Activated CD4-positive, alpha-beta memory T cell treated with anti-CD3 and anti-CD28 coated beads for 36 hours (primary cell): ENCODE data around the gene MYLK4. TPM values are rescaled to one million over a fixed set of nuclear protein-coding genes. Genes with fewer than 3 reads are reported as not detected.

ENCODE experiments used
- CTCF ChIA-PET: fragments of 350-600 bp; sonication (Branson Sonifier 250); formaldehyde crosslinking; loops from one replicate; lab custom pipeline; 2021; ENCODE audit warnings: antibody characterized with exemption, inconsistent platforms; lab: Charles Lee
- POLR2A ChIA-PET: fragments of 350-600 bp; sonication (Branson Sonifier 250); formaldehyde crosslinking; loops from one replicate; lab custom pipeline; 2021; ENCODE audit warnings: antibody characterized with exemption; lab: Charles Lee
- DNase-seq: peaks from one replicate; pipeline ENCODE4 v3.0.0-alpha.2; 2020
- H3K27ac Mint-ChIP-seq: one replicate; pipeline ENCODE4 v1.8.0; 2021; ENCODE audit warnings: mixed read lengths
- H3K27me3 Mint-ChIP-seq: one replicate; pipeline ENCODE4 v1.8.0; 2021; ENCODE audit warnings: mixed read lengths
- H3K36me3 Mint-ChIP-seq: one replicate; pipeline ENCODE4 v1.8.0; 2021; ENCODE audit warnings: mixed read lengths
- H3K4me1 Mint-ChIP-seq: one replicate; pipeline ENCODE4 v1.8.0; 2021; ENCODE audit warnings: low read depth, mixed read lengths
- H3K4me3 Mint-ChIP-seq: one replicate; pipeline ENCODE4 v1.8.0; 2021; ENCODE audit warnings: mild to moderate bottlenecking, mixed read lengths
- H3K9me3 Mint-ChIP-seq: one replicate; pipeline ENCODE4 v1.8.0; 2021; ENCODE audit warnings: mixed read lengths
- intact Hi-C: fragments of 100-400 bp; cut with micrococcal nuclease; formaldehyde crosslinking; loops from one replicate; pipeline ENCODE4 v1.15.1; 2023
- total RNA-seq, 2 experiments: library from RNA; stranded (reverse); gene quantifications; one replicate each; pipeline ENCODE4 v1.2.3, GENCODE V29; 2021

Gene MYLK4
- total RNA-seq, 2 experiments from 2014 or later: 0.05 to 0.07 TPM

DNA sequence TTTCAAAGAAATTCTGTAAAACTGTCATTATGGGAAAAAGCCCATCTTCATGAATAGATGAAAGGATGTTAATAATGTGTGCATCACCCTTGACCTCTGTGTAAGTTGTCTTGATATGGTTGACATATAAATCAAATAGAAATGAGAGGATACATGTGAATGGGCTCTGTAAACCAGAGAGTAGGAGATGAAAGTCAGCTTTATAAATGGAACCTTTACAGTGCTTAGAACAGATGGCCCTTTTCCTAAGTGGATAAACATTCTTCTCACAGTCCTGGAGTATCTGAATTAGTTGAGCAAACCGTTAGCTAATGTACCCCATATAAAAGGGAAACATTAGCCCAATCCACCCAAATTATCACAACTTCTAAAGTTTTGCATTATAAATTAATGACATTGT is 57.5 kb downstream of the MYLK4 start:
- no peak overlapping the region for H3K4me3 Mint-ChIP-seq
- H3K9me3 Mint-ChIP-seq: no peaks in the 10 kb centered on the region
- H3K27me3 Mint-ChIP-seq: peaks cover 1% of the 10 kb centered on the region
- H3K4me1 Mint-ChIP-seq: no peaks in the 10 kb centered on the region
- DNase-seq: no peak
- intact Hi-C loops: loop anchor here (5.0 kb wide), 1 partner anchor 59 kb away; the partner anchor contains the start of gene MYLK4
- no peaks in the 10 kb centered on the region for H3K36me3 Mint-ChIP-seq
- ChIA-PET POLR2A (no interaction called here), CTCF (interaction anchor here (0.8 kb wide), 1 partner anchor 57 kb away, joined by 3 read pairs; no protein-coding TSS in a partner anchor)
- H3K27ac Mint-ChIP-seq: no peak overlapping the region

DNA sequence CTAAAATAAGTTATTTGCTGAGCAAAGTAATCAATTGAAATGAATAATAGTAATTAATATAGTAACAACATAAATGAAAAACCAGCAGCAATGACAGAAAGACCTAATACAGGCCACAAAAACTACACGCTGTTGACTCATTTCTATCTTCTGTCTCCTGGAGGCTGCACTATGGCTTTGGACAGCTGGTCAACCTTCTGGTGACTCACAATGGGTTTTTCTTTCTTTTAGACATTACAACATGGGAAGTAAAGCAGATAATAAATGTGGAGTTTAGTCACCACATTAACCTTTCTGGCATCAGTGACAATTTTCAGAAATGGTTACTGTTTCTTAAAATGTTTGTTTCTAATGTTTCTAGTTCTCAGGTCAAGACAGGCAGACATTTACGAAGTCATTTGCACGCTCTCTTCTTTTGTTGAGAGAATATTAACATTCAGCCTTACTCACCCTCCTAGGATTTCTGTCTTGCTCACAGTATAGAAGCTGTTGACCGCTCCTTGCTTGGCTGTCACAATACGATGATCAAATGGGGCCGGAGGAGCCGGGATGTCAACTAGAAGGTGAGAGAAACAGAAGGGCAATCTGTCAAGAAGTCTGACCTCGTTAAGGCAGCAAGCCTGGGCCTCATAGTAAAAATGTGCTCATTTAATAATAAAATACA is 62.2 kb downstream of the MYLK4 start:
- intact Hi-C loops: no loop called here
- ChIA-PET CTCF (no interaction called here), POLR2A (no interaction called here)
- no peaks in the 10 kb centered on the region for H3K4me1 Mint-ChIP-seq
- no peaks in the 10 kb centered on the region for H3K9me3 Mint-ChIP-seq
- H3K27me3 Mint-ChIP-seq: no peaks in the 10 kb centered on the region
- no peak overlapping the region for H3K4me3 Mint-ChIP-seq
- no peak overlapping the region for H3K27ac Mint-ChIP-seq
- DNase-seq: no peak
- no peaks in the 10 kb centered on the region for H3K36me3 Mint-ChIP-seq

DNA sequence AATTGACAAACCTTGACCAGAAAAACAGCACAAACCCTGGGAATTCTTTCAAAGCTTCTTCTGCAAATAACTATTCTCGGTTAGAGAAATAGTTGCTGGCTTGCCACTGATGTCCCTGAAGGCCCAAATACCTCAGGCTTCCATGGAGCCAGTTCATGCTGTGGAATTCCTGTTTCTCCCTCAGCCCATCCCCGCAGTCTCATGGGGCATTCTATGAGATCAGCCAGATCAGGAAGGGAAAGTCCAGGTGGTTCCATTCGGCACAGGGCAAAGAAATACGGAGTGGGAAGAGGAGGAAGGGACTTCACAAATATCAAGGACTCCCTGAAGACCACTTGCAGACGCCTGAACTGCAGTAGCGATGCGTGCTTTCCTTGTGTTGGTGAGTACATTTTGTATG is 63.3 kb downstream of the MYLK4 start:
- H3K9me3 Mint-ChIP-seq: no peaks in the 10 kb centered on the region
- H3K4me1 Mint-ChIP-seq: no peaks in the 10 kb centered on the region
- no peak overlapping the region for H3K27ac Mint-ChIP-seq
- CTCF ChIA-PET: no interaction called here
- intact Hi-C loops: no loop called here
- H3K4me3 Mint-ChIP-seq: no peak overlapping the region
- DNase-seq: no peak
- POLR2A ChIA-PET: no interaction called here
- H3K27me3 Mint-ChIP-seq: no peaks in the 10 kb centered on the region
- H3K36me3 Mint-ChIP-seq: no peaks in the 10 kb centered on the region

- Mint-ChIP-seq H3K27me3 (no peaks in the 10 kb centered on the region), H3K9me3 (no peaks in the 10 kb centered on the region), H3K27ac (no peak overlapping the region), H3K4me3 (no peak overlapping the region), H3K36me3 (no peaks in the 10 kb centered on the region), H3K4me1 (no peaks in the 10 kb centered on the region)
- CTCF ChIA-PET: no interaction called here
- POLR2A ChIA-PET: no interaction called here
- intact Hi-C loops: no loop called here
- no peak for DNase-seq
These were observed 64.2 kb downstream of the MYLK4 start for GRCh38 chr6:2686515-2686914.

DNA sequence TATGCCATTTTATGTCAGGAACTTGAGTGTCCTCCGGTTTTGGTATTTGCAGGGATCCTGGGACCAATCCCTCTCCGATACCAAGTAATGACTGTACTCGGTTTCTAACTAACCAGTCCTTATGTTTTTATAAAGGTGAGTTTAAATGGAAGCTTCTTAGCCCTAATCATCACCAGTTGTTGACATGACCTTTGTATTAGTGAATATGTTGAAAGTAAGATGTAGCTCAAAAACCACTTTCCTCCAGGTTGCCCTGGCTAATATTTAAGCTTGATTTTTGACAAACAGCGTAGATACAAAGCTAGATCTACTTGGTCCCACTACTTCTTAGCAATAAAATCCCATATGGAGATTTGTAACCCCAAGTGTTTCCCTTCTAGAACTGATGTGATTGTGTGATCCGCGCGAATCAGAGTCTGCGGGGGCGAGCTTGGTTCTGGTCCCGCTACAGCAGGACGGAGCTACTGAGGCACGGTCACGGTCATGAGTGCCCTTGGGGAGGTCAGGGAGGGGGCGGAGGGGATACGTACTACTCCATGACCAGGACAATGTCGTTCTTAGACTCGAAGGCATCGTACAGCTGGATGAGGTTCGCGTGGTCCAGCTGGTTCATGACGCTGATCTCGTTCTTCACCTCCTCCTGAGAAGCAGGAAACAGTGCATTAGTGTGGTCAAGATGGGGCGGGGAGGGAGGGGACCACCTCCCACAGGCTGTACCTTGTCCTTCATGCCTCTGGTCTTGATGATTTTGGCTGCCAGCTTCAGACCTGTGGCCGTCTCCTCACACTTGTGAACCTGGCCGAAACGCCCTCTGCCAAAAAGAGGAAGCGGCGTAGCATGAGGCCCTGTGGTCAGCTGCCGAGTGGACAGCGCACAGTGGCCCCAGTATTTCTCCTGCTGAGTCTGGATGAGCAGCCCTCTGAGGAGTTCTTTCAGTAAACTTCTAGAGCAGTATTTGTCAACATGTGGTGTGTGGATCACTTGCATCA is 65.7 kb downstream of the MYLK4 start:
- no peaks in the 10 kb centered on the region for H3K9me3 Mint-ChIP-seq
- CTCF ChIA-PET: interaction anchor here (1.3 kb wide), 1 partner anchor 51 kb away, joined by 5 read pairs; no protein-coding TSS in a partner anchor
- POLR2A ChIA-PET: no interaction called here
- no peak overlapping the region for H3K27ac Mint-ChIP-seq
- intact Hi-C loops: no loop called here
- no peaks in the 10 kb centered on the region for H3K4me1 Mint-ChIP-seq
- no peaks in the 10 kb centered on the region for H3K36me3 Mint-ChIP-seq
- no peak overlapping the region for H3K4me3 Mint-ChIP-seq
- no peak for DNase-seq
- H3K27me3 Mint-ChIP-seq: no peaks in the 10 kb centered on the region

DNA sequence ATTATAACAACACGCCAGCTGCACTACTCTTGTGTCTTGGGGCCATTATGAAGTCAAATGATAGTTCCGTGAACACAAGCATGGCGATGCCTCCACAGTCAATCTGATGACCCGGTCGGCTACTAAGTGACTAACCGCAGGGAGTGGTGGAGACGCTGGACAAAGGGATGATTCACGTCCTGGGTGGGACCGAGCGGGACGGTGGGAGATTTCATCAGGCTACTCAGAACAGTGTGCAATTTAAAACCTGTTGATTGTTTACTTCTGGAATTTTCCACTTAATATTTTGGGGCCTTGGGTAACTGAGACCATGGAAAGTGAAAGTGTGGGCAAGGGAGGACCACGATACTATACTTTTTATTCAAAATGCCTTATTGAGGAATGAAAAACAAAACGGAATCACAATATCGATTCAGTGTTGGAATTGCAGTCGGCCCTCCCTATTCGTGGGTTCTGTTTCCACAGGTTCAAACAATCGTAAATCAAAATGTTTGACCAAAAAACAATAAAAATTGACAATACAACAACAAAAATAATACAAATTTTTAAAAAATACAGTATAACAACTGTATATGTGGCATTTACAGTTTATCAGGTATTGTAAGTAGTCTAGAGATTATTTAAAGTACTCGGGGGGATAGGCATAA is 66.5 kb downstream of the MYLK4 start:
- no peak overlapping the region for H3K4me3 Mint-ChIP-seq
- ChIA-PET CTCF (interaction anchor here (1.3 kb wide), 1 partner anchor 50 kb away, joined by 5 read pairs; no protein-coding TSS in a partner anchor), POLR2A (no interaction called here)
- no peaks in the 10 kb centered on the region for H3K9me3 Mint-ChIP-seq
- H3K36me3 Mint-ChIP-seq: no peaks in the 10 kb centered on the region
- DNase-seq: no peak
- H3K27me3 Mint-ChIP-seq: no peaks in the 10 kb centered on the region
- intact Hi-C loops: no loop called here
- H3K4me1 Mint-ChIP-seq: no peaks in the 10 kb centered on the region
- H3K27ac Mint-ChIP-seq: no peak overlapping the region

DNA sequence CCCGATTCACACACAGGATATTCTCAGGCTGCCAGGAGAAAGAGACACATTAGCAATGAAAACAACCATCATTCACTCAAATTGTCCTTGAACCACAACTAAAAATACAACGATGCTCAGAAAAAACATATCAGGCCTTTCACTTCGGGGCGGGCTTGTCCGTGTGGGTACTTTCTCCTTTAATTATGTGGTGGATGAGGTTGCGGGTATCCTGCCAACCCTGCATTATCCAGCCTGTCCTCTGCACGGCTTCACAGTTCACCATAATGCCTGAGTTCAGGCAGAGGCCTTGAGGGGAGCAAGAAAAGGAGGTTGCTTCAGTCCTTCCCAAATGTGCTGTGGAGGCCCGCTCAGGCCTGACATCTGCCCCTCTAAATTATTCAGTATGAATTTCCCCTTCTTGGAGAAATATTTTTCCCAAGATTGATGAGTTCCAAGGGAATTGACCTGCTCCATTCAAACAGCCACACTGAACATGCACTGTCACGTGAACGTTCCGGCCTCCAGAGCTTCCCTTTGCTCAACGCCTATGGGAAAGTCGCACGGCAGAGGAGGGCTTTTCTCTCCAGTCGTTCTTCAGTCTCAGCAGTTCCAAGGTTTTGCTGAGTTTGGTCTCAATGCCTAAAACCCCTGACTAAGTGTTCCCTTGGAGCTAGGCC is 70.3 kb downstream of the MYLK4 start:
- Mint-ChIP-seq H3K27ac (no peak overlapping the region), H3K27me3 (no peaks in the 10 kb centered on the region), H3K4me1 (no peaks in the 10 kb centered on the region), H3K36me3 (no peaks in the 10 kb centered on the region), H3K4me3 (no peak overlapping the region), H3K9me3 (no peaks in the 10 kb centered on the region)
- ChIA-PET POLR2A (no interaction called here), CTCF (no interaction called here)
- no peak for DNase-seq
- intact Hi-C loops: no loop called here

- no peak overlapping the region for H3K4me3 Mint-ChIP-seq
- no peaks in the 10 kb centered on the region for H3K9me3 Mint-ChIP-seq
- ChIA-PET POLR2A (no interaction called here), CTCF (no interaction called here)
- DNase-seq: no peak
- H3K36me3 Mint-ChIP-seq: no peaks in the 10 kb centered on the region
- H3K27me3 Mint-ChIP-seq: no peaks in the 10 kb centered on the region
- H3K4me1 Mint-ChIP-seq: no peaks in the 10 kb centered on the region
- no peak overlapping the region for H3K27ac Mint-ChIP-seq
- intact Hi-C loops: no loop called here
These were observed 73.6 kb downstream of the MYLK4 start for GRCh38 chr6:2677080-2677593.

DNA sequence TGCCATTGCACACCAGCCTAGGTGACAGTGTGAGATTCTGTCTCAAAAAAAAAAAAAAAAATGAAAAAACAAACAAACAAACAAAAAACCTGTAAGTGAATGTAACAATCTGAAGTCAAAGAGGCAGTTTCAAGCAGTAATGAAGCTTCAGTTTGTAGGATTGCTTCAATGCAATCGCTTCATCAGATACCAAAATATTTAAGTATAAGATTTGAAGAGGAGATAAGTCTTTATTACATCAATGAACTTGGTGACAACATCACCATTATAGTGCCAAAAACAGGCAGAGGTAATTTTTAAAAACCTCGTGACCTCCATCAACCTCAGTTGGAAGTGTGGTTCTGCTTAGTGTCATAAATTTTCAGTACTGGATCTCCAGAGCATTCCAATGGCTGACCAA is 74.7 kb downstream of the MYLK4 start:
- H3K36me3 Mint-ChIP-seq: no peaks in the 10 kb centered on the region
- H3K9me3 Mint-ChIP-seq: no peaks in the 10 kb centered on the region
- no peak overlapping the region for H3K27ac Mint-ChIP-seq
- intact Hi-C loops: no loop called here
- DNase-seq: no peak
- ChIA-PET POLR2A (no interaction called here), CTCF (no interaction called here)
- H3K4me1 Mint-ChIP-seq: no peaks in the 10 kb centered on the region
- H3K27me3 Mint-ChIP-seq: no peaks in the 10 kb centered on the region
- H3K4me3 Mint-ChIP-seq: no peak overlapping the region

DNA sequence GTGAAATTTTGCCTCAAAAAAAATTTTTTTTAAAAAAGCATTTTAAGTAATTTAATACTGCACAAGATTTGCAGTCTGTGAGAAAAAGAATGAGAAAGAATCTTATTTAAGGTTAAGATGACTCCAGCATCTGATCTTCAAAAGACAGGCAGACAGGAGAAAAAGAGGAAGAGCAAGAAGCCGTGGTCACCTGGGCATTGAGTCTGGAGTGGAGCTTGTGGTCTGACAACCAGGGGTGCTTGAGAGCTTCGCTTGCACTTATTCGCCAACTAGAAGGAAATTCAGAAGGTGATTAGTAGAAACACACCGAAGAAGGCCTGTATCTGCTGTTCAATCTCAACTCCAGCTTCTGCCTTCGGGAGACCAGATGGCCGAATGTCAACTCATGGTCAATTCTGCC is 75.9 kb downstream of the MYLK4 start:
- POLR2A ChIA-PET: no interaction called here
- no peaks in the 10 kb centered on the region for H3K36me3 Mint-ChIP-seq
- H3K4me3 Mint-ChIP-seq: no peak overlapping the region
- H3K4me1 Mint-ChIP-seq: no peaks in the 10 kb centered on the region
- H3K9me3 Mint-ChIP-seq: no peaks in the 10 kb centered on the region
- CTCF ChIA-PET: interaction anchor here (1.5 kb wide), 1 partner anchor 40 kb away, joined by 3 read pairs; no protein-coding TSS in a partner anchor
- intact Hi-C loops: no loop called here
- DNase-seq: no peak
- no peak overlapping the region for H3K27ac Mint-ChIP-seq
- H3K27me3 Mint-ChIP-seq: no peaks in the 10 kb centered on the region

DNA sequence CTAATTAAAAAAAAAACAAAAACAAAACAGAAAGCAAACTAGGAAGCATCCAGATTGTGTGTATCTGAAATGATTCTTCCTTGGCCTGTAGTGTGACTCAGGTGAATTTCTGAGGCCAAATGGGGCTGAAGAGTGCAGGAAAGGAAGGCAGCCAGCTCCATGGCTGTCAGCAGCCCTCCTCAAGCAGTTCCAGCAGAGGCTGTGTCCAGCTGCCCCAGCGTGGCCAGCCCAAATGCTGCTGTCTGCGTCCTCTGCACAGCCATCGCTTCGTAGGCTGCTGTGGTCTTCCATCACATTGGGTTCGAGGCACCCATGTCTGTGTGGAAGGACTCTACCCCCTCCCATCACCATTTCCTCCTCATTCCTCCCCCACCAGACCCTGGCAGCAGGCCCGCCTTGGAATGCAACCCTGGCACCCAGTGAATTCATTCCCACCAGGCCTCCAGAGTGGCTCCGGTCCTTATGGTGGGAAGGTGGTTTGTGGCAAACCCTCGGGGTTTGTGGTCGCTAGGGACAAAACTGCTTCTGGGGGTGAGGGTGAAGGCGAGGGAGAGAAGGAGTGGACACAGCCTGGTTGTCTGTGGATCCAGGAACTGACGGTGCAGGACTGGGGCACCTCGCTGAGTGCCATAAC is 81.5 kb downstream of the MYLK4 start:
- no peak overlapping the region for H3K27ac Mint-ChIP-seq
- POLR2A ChIA-PET: no interaction called here
- no peaks in the 10 kb centered on the region for H3K4me1 Mint-ChIP-seq
- CTCF ChIA-PET: no interaction called here
- H3K9me3 Mint-ChIP-seq: no peaks in the 10 kb centered on the region
- DNase-seq: no peak
- H3K4me3 Mint-ChIP-seq: no peak overlapping the region
- intact Hi-C loops: no loop called here
- no peaks in the 10 kb centered on the region for H3K36me3 Mint-ChIP-seq
- peaks cover 7% of the 10 kb centered on the region for H3K27me3 Mint-ChIP-seq
